HepG2 (cell line): ENCODE results near the gene TANGO6. TPM values are rescaled to one million over a fixed set of nuclear protein-coding genes. Genes with fewer than 3 reads are reported as not detected.

Experiments used
- CAMTA2 ChIP-seq: sonication (generic); formaldehyde crosslinking; IDR thresholded peaks from 2 replicates; pipeline ENCODE4 v1.4.0; 2020; ENCODE audit warnings: mild to moderate bottlenecking, missing genetic modification reagents, borderline replicate concordance
- HMG20B ChIP-seq: conservative IDR thresholded peaks from 2 replicates; pipeline ENCODE4 v1.6.1; 2016; ENCODE audit warnings: missing genetic modification reagents, missing compliant biosample characterization
- KAT2B ChIP-seq: fragments of 150-350 bp; IDR thresholded peaks from 2 replicates; pipeline ENCODE4 v1.6.1; 2014; ENCODE audit warnings: low read depth, low read length, borderline replicate concordance
- KDM6A ChIP-seq: IDR thresholded peaks from 2 replicates; pipeline ENCODE4 v1.6.1; 2016; ENCODE audit warnings: low read depth
- MZF1 ChIP-seq: sonication (generic); formaldehyde crosslinking; IDR thresholded peaks from 2 replicates; pipeline ENCODE4 v1.8.1; 2023; ENCODE audit warnings: mild to moderate bottlenecking, missing genetic modification reagents, borderline replicate concordance
- REST ChIP-seq, 2 experiments: IDR thresholded peaks; 2 replicates each; pipeline ENCODE4 v1.6.1; 2011 to 2012; ENCODE audit warnings: low read length in 2 of 2, borderline replicate concordance in 1 of 2, low read depth in 1 of 2, mild to moderate bottlenecking in 1 of 2, moderate library complexity in 1 of 2
- SATB2 ChIP-seq: sonication (generic); formaldehyde crosslinking; IDR thresholded peaks from 2 replicates; pipeline ENCODE4 v1.5.0; 2020; ENCODE audit warnings: missing genetic modification reagents
- SMYD3 ChIP-seq: sonication (generic); formaldehyde crosslinking; IDR thresholded peaks from 2 replicates; pipeline ENCODE4 v1.8.1; 2023; ENCODE audit warnings: mild to moderate bottlenecking, missing genetic modification reagents
- STAG1 ChIP-seq: sonication (generic); formaldehyde crosslinking; IDR thresholded peaks from 2 replicates; pipeline ENCODE4 v1.4.0; 2020; ENCODE audit warnings: missing genetic modification reagents
- TAF15 ChIP-seq: fragments of 200-400 bp; formaldehyde crosslinking; IDR thresholded peaks from one replicate; pipeline ENCODE4 v1.6.1; 2018; ENCODE audit warnings: mild to moderate bottlenecking, low read depth, low read length; ENCODE audit not compliant: poor library complexity, severe bottlenecking
- ZFX ChIP-seq: sonication (generic); formaldehyde crosslinking; IDR thresholded peaks from 2 replicates; pipeline ENCODE4 v1.4.0; 2020; ENCODE audit warnings: mild to moderate bottlenecking, low read depth, missing genetic modification reagents, moderate library complexity
- ZNF121 ChIP-seq: sonication (generic); formaldehyde crosslinking; IDR thresholded peaks from 2 replicates; pipeline ENCODE4 v1.5.0; 2020; ENCODE audit warnings: mild to moderate bottlenecking, missing genetic modification reagents
- ZNF616 ChIP-seq: sonication (generic); formaldehyde crosslinking; IDR thresholded peaks from 2 replicates; pipeline ENCODE4 v1.5.0; 2020; ENCODE audit warnings: low read depth, mild to moderate bottlenecking, missing genetic modification reagents
- ZSCAN21 ChIP-seq: sonication (generic); formaldehyde crosslinking; IDR thresholded peaks from 2 replicates; pipeline ENCODE4 v1.8.0; 2022; ENCODE audit warnings: mild to moderate bottlenecking, missing genetic modification reagents, moderate library complexity, borderline replicate concordance
- polyA plus RNA-seq, 8 experiments: library from polyadenylated mRNA; depleted of rRNA in 3 of 8; stranded (reverse) in 7 of 8; unstranded in 1 of 8; fragments of >200 nt; fragmentation: Illumina TruSeq in 4 of 8; extraction: Trizol in 4 of 8; gene quantifications; 2 replicates each; pipeline versions ENCODE4 v1.2.1 to v1.2.3, GENCODE V29; 2011 to 2016; ENCODE audit warnings: low read depth in 4 of 8, missing spikeins in 1 of 8, mixed read lengths in 1 of 8; ENCODE audit not compliant: insufficient read depth in 1 of 8
- total RNA-seq, 5 experiments: library from RNA; depleted of rRNA; stranded (reverse); fragments of >200 nt; fragmentation: Illumina TruSeq; extraction: Trizol; gene quantifications; 2 replicates each; pipeline ENCODE4 v1.2.3, GENCODE V29; 2016; ENCODE audit warnings: low read depth in 1 of 5
- TF ChIP-seq, protein P1 (sequence below): sonication (generic); formaldehyde crosslinking; IDR thresholded peaks from 2 replicates; pipeline ENCODE4 v1.4.0; 2020; ENCODE audit warnings: missing genetic modification reagents, borderline replicate concordance
- TF ChIP-seq, protein P2 (sequence below): sonication (generic); formaldehyde crosslinking; IDR thresholded peaks from 2 replicates; pipeline ENCODE4 v1.4.0; 2020; ENCODE audit warnings: missing genetic modification reagents, borderline replicate concordance
- TF ChIP-seq, protein P3 (sequence below): sonication (generic); formaldehyde crosslinking; IDR thresholded peaks from 2 replicates; pipeline ENCODE4 v1.4.0; 2020; ENCODE audit warnings: missing genetic modification reagents

Gene TANGO6
- total and polyA plus RNA-seq, 2 of the 13 experiments (the other 11 are each of a cell fraction or from before 2014, with no cell fraction given) = 7.2 to 13.3 TPM

- TF ChIP-seq, protein P1, sequence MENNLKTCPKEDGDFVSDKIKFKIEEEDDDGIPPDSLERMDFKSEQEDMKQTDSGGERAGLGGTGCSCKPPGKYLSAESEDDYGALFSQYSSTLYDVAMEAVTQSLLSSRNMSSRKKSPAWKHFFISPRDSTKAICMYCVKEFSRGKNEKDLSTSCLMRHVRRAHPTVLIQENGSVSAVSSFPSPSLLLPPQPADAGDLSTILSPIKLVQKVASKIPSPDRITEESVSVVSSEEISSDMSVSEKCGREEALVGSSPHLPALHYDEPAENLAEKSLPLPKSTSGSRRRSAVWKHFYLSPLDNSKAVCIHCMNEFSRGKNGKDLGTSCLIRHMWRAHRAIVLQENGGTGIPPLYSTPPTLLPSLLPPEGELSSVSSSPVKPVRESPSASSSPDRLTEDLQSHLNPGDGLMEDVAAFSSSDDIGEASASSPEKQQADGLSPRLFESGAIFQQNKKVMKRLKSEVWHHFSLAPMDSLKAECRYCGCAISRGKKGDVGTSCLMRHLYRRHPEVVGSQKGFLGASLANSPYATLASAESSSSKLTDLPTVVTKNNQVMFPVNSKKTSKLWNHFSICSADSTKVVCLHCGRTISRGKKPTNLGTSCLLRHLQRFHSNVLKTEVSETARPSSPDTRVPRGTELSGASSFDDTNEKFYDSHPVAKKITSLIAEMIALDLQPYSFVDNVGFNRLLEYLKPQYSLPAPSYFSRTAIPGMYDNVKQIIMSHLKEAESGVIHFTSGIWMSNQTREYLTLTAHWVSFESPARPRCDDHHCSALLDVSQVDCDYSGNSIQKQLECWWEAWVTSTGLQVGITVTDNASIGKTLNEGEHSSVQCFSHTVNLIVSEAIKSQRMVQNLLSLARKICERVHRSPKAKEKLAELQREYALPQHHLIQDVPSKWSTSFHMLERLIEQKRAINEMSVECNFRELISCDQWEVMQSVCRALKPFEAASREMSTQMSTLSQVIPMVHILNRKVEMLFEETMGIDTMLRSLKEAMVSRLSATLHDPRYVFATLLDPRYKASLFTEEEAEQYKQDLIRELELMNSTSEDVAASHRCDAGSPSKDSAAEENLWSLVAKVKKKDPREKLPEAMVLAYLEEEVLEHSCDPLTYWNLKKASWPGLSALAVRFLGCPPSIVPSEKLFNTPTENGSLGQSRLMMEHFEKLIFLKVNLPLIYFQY (CRISPR knock-in tag) = no peak
- TF ChIP-seq SATB2 (CRISPR knock-in tag) = no peak
- peak in 1 of 2 experiments; percentile 20; a peak in 1 of 4 replicates for TF ChIP-seq REST (IDR thresholded peaks at IDR 0.05; ENCODE audit: borderline replicate concordance in 1 of 2, low read depth in 1 of 2, low read length in 2 of 2)
- no peak for TF ChIP-seq KAT2B
- no peak; the same call in 1 of the 2 replicates for TF ChIP-seq ZNF616 (CRISPR knock-in tag)
- peak; percentile 88 for TF ChIP-seq ZFX (CRISPR knock-in tag)
- TF ChIP-seq MZF1 (CRISPR knock-in tag) = 0 out of 2 replicates have a peak, but pooled peaks have one; percentile 35
- no peak for TF ChIP-seq TAF15
- TF ChIP-seq CAMTA2 (CRISPR knock-in tag) = no peak; the same call in 1 of the 2 replicates
- no peak; the same call in 1 of the 2 replicates for TF ChIP-seq ZNF121 (CRISPR knock-in tag)
- TF ChIP-seq HMG20B (CRISPR knock-in tag) = no peak
- TF ChIP-seq ZSCAN21 = peak; percentile 95
- no peak for TF ChIP-seq KDM6A (CRISPR knock-in tag)
- TF ChIP-seq, protein P2, sequence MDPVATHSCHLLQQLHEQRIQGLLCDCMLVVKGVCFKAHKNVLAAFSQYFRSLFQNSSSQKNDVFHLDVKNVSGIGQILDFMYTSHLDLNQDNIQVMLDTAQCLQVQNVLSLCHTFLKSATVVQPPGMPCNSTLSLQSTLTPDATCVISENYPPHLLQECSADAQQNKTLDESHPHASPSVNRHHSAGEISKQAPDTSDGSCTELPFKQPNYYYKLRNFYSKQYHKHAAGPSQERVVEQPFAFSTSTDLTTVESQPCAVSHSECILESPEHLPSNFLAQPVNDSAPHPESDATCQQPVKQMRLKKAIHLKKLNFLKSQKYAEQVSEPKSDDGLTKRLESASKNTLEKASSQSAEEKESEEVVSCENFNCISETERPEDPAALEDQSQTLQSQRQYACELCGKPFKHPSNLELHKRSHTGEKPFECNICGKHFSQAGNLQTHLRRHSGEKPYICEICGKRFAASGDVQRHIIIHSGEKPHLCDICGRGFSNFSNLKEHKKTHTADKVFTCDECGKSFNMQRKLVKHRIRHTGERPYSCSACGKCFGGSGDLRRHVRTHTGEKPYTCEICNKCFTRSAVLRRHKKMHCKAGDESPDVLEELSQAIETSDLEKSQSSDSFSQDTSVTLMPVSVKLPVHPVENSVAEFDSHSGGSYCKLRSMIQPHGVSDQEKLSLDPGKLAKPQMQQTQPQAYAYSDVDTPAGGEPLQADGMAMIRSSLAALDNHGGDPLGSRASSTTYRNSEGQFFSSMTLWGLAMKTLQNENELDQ (CRISPR knock-in tag) = peak; percentile 49; the same call in 1 of the 2 replicates
- TF ChIP-seq STAG1 (CRISPR knock-in tag) = no peak
- TF ChIP-seq SMYD3 (CRISPR knock-in tag) = no peak
- TF ChIP-seq, protein P3, sequence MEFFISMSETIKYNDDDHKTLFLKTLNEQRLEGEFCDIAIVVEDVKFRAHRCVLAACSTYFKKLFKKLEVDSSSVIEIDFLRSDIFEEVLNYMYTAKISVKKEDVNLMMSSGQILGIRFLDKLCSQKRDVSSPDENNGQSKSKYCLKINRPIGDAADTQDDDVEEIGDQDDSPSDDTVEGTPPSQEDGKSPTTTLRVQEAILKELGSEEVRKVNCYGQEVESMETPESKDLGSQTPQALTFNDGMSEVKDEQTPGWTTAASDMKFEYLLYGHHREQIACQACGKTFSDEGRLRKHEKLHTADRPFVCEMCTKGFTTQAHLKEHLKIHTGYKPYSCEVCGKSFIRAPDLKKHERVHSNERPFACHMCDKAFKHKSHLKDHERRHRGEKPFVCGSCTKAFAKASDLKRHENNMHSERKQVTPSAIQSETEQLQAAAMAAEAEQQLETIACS = peak; percentile 94
These were observed 289.3 kb downstream of the TANGO6 start, which contains the start of the genes CHTF8 and UTP4 (continued) for GRCh38 chr16:69132424-69133252.
